Thoracic aorta endothelial cell (primary cell): ENCODE measurements around the gene UTP15. TPM values are rescaled to one million over a fixed set of nuclear protein-coding genes. Genes with fewer than 3 reads are reported as not detected.

Source experiments
- total RNA-seq: library from RNA; depleted of rRNA; stranded (reverse); fragments of >200 nt; gene quantifications from 2 replicates; pipeline ENCODE4 v1.2.3, GENCODE V29; 2012

Gene UTP15
- 46.2 and 50.5 TPM in 2 replicates for total RNA-seq

GRCh38 chr5:73565139-73565968 lies at the start of gene UTP15, which contains the start of gene ANKRA2:
Gene UTP15 (plus strand): TSS chr5:73565743. CDS start chr5:73567345, 1,602 bp downstream.
Gene ANKRA2 (minus strand): TSS chr5:73565639. CDS start chr5:73562881, 2,758 bp downstream.

GRCh38 chr5:73625944-73626811 lies 60.6 kb downstream of the UTP15 start, which contains the start of gene ARHGEF28:
Gene ARHGEF28 (plus strand): TSS chr5:73626196. CDS start chr5:73684852, 58,656 bp downstream.

Other genes with a start within 250 kb of the UTP15 start
- gene FOXD1, start 117.0 kb upstream of the UTP15 start, total RNA-seq = 0.13 TPM in 1 of 2 replicates, not detected in the other
- gene BTF3, start 67.3 kb upstream of the UTP15 start, total RNA-seq = 551 and 607 TPM in 2 replicates
- gene ANKRA2, start 104 bp upstream of the UTP15 start, total RNA-seq = 12.1 and 13.8 TPM in 2 replicates
- 110 and 120 TPM in 2 replicates for gene ARHGEF28, start 60.5 kb downstream of the UTP15 start, total RNA-seq